GM23248 (cell line): ENCODE data around the gene TBC1D13.

Experiments
- EZH2 ChIP-seq: fragments of 200-600 bp; sonication (generic); IDR thresholded peaks from 2 replicates; pipeline ENCODE4 v1.6.1; 2018; ENCODE audit warnings: antibody characterized with exemption, mild to moderate bottlenecking; ENCODE audit not compliant: insufficient read depth, poor library complexity, severe bottlenecking
- EZH2phosphoT487 ChIP-seq: fragments of 200-600 bp; sonication (generic); IDR thresholded peaks from 2 replicates; pipeline ENCODE4 v1.6.1; 2018; ENCODE audit warnings: antibody characterized with exemption, moderate library complexity, mild to moderate bottlenecking, low read depth; ENCODE audit not compliant: insufficient read depth

DNA sequence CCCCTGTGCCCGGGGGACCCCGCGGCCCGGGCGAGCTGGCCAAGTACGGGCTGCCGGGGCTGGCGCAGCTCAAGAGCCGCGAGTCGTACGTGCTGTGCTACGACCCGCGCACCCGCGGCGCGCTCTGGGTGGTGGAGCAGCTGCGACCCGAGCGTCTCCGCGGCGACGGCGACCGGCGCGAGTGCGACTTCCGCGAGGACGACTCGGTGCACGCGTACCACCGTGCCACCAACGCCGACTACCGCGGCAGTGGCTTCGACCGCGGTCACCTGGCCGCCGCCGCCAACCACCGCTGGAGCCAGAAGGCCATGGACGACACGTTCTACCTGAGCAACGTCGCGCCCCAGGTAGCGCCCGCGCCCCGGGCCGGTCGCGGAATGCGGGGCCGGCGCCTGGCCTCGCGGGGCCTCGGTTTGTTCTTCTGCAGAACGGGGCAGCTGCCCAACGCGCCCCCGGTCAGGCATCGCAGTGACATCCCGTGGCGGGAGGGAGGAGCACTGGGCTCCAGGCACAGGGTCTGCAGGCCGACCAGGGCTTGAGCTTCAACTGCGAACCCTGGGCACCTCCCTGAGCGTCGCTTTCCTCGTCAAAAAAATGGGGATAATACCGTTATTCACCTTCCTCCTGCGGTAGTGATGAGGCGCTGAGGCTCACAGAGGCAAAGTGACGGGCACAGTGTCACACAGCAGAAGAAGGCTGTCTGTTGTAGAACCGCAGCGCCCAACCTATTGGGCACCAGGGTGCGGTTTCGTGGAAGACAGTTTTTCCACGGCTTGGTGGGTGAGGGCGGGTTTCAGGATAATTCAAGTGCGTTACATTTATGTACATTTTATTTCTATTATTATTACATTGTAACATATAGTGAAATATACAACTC, 32.0 kb downstream of the TBC1D13 start:
- TF ChIP-seq EZH2 (no peak), EZH2phosphoT487 (no peak)
